Activated CD4-positive, alpha-beta T cell treated with anti-CD3 and anti-CD28 coated beads, Interleukin-10, Interleukin-2, amounts not matched to agents 100 ng/mL and 50 ng/mL, durations not matched to agents 16 hours and 8 hours (primary cell): ENCODE data around the gene TMEM53.
"Not testable (repeated sequence)": the region's sequence is repeated elsewhere in the genome, so short reads cannot be mapped to it uniquely, and the experiment has no call there.

Source experiments
- DNase-seq: peaks from one replicate; pipeline ENCODE4 v3.0.0-alpha.2; 2020

Gene TMEM53

DNA sequence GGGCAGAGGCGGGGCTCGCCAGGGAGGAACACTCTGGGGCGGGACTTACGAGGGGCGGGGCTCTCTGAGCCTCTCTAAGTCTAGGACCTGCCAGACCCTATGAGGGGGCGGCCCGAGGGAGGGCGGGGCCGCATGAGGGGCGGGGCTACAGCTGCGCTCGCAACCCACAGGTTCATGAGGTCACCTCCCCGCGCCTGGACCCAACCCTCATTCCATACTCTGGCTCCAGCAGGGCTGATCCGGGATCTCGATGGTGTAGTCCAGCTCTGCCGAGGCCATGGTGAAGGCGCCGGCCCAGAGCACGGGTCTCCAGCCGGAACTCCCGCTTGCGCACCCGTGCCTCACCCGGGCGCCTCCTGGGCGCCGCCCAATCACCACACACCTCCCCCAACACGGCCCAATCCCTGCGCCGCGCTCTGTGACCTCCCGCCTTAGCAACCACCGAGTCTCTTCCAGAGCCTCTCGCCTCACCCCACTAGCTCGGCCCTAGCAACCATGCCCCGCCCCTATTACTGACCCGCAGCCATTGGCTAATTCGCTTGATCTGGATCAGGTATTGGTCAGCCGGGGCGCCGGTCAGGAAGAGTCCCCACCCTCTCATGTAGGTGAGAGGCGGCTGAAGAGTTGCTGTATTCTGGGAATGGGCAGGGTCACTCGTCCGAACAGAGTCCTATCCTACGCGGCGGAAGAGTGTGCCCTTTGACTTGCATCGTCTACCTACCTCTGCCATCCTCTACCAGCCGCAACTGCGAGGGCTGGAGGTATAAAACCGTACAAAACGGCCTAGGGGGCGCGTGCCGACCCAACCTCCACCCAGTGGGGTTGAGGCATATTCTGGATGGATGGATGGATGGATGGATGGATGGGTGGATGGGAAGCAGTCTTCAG, at the start of gene TMEM53, which contains the start of gene ARMH1:
Gene TMEM53, minus strand, starts transcription at position 369 of the 888 bp plus-strand sequence. Its CDS starts 90 bp downstream, at position 279.
Gene ARMH1, plus strand, starts transcription at position 602 of the 888 bp plus-strand sequence. CDS start 14,984 bp downstream, outside the sequence.
- DNase-seq, result peak; percentile 99

- DNase-seq, result peak; percentile 59
These were observed 49.4 kb upstream of the TMEM53 start for GRCh38 chr1:44723496-44724295.

- peak; percentile 40 for DNase-seq
These were observed 48.8 kb upstream of the TMEM53 start for GRCh38 chr1:44723064-44723463.

GRCh38 chr1:44721485-44722361, 47.4 kb upstream of the TMEM53 start:
- peak; percentile 98 for DNase-seq

DNA sequence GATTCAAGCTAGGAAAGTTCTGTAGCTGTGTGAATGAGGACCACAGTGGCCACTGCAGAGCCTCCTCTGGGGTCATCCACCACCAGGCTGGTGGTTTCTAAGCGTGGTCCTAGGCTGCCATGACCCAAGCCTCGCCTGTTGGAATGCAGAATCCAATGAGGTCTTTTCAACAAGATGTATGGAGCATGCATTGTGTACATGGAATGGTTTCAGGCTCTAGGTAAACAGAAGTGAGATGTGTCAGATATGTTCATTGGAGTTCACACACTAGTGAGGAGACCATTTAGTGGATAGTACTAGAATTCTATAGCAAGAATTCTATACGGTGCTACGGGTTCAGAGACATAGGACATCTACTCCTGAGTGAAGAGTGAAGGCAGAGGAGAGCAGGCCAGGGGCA, 46.0 kb upstream of the TMEM53 start:
- no peak for DNase-seq

- DNase-seq, result no peak
These were observed 45.0 kb upstream of the TMEM53 start for GRCh38 chr1:44719318-44719717.

GRCh38 chr1:44718091-44718490, 43.8 kb upstream of the TMEM53 start:
- no peak for DNase-seq

GRCh38 chr1:44717653-44718052, 43.4 kb upstream of the TMEM53 start:
- DNase-seq, result no peak

GRCh38 chr1:44717156-44717555, 42.9 kb upstream of the TMEM53 start:
- no peak for DNase-seq

DNA sequence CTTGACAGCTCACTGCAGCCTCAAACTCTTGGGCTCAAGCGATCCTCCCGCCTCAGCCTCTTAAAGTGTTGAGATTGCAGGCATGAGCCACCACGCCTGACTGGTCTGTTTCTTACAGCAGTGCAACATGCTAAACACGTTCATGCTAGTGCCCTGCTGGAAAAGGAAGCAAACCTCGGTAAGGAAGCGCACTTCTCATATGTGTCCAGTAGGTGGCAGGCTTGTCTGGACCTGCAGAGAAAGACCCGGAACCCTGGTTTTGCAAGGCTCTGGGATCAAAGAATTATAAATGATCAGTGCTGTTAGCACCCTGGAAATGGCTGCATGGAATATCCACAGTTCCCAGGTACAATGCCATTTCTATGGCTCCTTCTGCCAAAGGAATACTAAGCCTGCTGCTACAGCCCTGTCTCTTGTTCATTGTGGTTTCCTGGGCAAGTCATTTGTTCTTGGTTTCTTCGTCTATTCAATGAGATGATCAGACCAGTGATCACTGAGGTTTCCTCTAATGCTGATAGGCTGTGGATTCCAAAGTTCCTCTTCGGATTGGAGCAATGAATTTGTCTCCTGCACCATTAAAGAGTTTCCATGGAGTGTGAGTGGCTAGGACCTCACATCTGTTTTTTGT, 40.8 kb upstream of the TMEM53 start:
- DNase-seq, result peak; percentile 82

- DNase-seq, result no peak
These were observed 40.3 kb upstream of the TMEM53 start for GRCh38 chr1:44714532-44714931.

DNA sequence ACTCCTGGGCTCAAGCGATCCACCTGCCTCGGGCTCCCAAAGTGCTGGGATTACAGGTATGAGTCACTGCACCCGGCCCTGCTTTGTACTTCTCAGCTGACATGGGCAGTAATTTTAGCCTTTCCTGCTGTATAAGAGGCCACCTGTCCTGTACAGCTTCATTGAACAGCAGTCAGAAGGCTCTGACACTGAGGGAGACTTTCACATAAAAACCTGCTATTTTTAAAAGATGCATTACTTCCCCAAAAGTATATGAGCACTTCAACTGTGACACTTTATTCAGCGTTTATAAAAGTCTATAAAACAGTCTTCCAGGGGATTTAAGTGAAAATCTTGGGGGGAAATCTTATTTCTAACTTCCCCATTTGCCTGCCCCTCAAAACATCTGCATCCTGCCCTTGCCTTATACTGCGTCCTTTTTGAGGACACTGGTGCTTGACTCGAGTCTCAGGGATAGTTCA, 39.1 kb upstream of the TMEM53 start:
- DNase-seq, result no peak

- DNase-seq, result peak; percentile 56
These were observed 33.9 kb upstream of the TMEM53 start for GRCh38 chr1:44707959-44708831.

GRCh38 chr1:44707112-44707881, 33.0 kb upstream of the TMEM53 start:
- DNase-seq, result no peak

DNA sequence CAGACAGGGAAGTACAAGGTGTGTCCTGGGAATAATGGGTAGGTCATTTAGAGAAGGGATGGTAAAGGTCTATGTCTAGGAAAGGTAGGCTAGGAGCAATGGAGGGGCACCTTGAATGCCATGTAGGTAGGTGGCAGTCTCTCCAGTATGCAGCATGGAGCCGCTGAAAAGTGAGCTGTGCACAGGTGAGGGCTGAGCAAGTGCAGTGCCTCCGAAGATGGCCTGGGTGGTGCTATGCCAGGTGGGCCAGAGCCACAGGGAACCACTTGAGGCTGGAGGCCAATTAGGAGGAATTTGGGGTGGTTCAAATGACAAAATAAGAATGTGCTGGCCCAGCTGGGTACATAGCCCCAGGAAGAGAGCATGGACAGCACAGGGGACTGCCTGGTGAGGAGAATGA, 31.7 kb upstream of the TMEM53 start:
- no peak for DNase-seq

GRCh38 chr1:44705470-44705869, 31.2 kb upstream of the TMEM53 start:
- DNase-seq, result no peak

DNA sequence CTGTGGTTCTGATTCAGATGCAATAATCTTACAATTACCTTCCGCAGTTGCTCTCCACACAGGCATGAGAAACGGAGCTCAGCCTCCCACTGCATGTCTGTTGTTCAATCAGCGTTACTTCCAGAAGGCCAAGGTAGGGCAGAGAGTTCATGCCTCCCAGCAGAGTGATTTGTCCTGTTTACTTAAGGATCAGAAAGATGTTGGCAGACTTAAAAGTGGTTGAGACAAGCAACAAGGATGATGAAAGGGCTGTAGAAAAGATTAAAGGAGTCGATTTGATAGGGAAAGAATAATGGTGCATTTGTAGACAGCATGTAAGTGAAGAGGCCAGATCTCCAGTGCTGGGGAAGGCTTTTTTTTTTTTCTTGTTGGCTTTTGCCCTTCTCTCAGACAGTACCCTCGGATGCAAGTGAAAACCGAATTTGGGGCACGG, 26.9 kb upstream of the TMEM53 start:
- no peak for DNase-seq

DNA sequence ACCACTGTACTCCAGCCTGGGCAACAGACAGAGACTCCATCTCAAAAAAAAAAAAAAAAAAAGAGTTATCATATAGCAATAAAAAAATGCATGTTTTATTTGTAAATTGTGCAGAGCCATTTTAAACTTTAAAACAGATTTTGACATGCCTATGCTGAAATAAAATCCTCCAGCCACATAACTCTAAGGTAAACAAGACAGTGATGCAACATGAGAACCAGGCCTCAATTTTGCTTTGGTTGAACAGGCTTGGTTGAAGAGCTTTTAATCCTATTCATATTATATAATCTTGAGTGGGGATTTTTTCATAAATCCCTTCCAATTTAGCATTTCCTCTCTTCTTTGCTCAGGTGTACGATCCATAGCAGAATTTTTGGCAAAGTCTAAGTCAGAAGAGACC, 26.3 kb upstream of the TMEM53 start:
- DNase-seq, result no peak

- DNase-seq, result not testable (repeated sequence)
These were observed 25.1 kb upstream of the TMEM53 start for GRCh38 chr1:44699375-44699774.

DNA sequence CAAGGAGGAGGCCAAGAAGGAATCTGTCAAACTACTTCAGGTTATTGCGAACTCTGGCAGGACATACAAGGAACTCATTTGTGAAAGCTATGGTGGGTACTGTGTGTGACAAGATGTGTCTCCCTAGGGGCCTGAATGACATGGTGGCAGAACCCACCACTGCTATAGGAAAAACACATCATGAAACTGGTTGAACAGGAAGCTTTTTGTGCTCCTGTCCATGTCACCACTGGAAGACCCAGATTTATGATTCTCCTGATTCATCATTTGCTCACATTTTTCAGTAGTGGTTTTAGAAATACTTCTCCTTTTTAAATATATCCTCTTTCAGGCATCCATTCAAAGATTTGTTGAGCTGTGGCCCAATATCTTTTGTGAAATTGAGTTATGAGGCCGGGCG, 23.9 kb upstream of the TMEM53 start:
- DNase-seq, result no peak
